ENCODE measurements around the gene PON3. TPM values are rescaled to one million over a fixed set of nuclear protein-coding genes. Genes with fewer than 3 reads are reported as not detected.

The PON3 gene
- polyA plus RNA-seq, 3 donors = 1.8 to 4.4 (median 2.2) TPM

GRCh38 chr7:95373323-95373722, 22.9 kb downstream of the PON3 start:
- WGBS, 3 donors = 80 to 88% (median 83%) methylated on average over 4 of the region's 4 CpGs
- H3K27ac ChIP-seq (ENCODE audit: low read depth, low read length) = no peak overlapping the region

GRCh38 chr7:95368235-95368634, 27.9 kb downstream of the PON3 start:
- WGBS, 3 donors = 84 to 89% (median 87%) methylated on average over 3 of the region's 3 CpGs
- H3K27ac ChIP-seq (ENCODE audit: low read depth, low read length) = no peak overlapping the region

- no peak overlapping the region for H3K27ac ChIP-seq (ENCODE audit: low read depth, low read length)
- 76 to 93% (median 87%) methylated on average over 1 of the region's 1 CpG for WGBS, 3 donors
Measured at GRCh38 chr7:95367606-95368005, 28.6 kb downstream of the PON3 start.

GRCh38 chr7:95365151-95365550, 31.0 kb downstream of the PON3 start:
- H3K27ac ChIP-seq (ENCODE audit: low read depth, low read length) = no peak overlapping the region
- 93 to 100% (median 94%) methylated on average over 1 of the region's 1 CpG for WGBS, 3 donors

- H3K27ac ChIP-seq (ENCODE audit: low read depth, low read length) = no peak overlapping the region
- WGBS, 3 donors = 57 to 62% (median 58%) methylated on average over 3 of the region's 3 CpGs
Measured at GRCh38 chr7:95357623-95358022, 38.6 kb downstream of the PON3 start.

GRCh38 chr7:95342642-95343307, 53.4 kb downstream of the PON3 start:
- no peak overlapping the region for H3K27ac ChIP-seq (ENCODE audit: low read depth, low read length)
- WGBS, 3 donors = 67 to 73% (median 72%) methylated on average over 4 of the region's 4 CpGs

- H3K27ac ChIP-seq (ENCODE audit: low read depth, low read length) = no peak overlapping the region
- 80 to 87% (median 83%) methylated on average over 3 of the region's 3 CpGs for WGBS, 3 donors
Measured at GRCh38 chr7:95342029-95342428, 54.1 kb downstream of the PON3 start.

GRCh38 chr7:95340491-95340890, 55.7 kb downstream of the PON3 start:
- no peak overlapping the region for H3K27ac ChIP-seq (ENCODE audit: low read depth, low read length)
- WGBS, 3 donors = 90 to 93% (median 91%) methylated on average over 2 of the region's 2 CpGs

- no peak overlapping the region for H3K27ac ChIP-seq (ENCODE audit: low read depth, low read length)
- WGBS, 3 donors = 82 to 88% (median 86%) methylated on average over 3 of the region's 3 CpGs
Measured at GRCh38 chr7:95338832-95339231, 57.3 kb downstream of the PON3 start.

GRCh38 chr7:95335093-95335492, 61.1 kb downstream of the PON3 start:
- no peak overlapping the region for H3K27ac ChIP-seq (ENCODE audit: low read depth, low read length)

GRCh38 chr7:95334447-95334846, 61.7 kb downstream of the PON3 start:
- H3K27ac ChIP-seq (ENCODE audit: low read depth, low read length) = no peak overlapping the region

- H3K27ac ChIP-seq (ENCODE audit: low read depth, low read length) = no peak overlapping the region
- 93 to 95% (median 94%) methylated on average over 1 of the region's 1 CpG for WGBS, 3 donors
Measured at GRCh38 chr7:95330961-95331337, 65.2 kb downstream of the PON3 start.

- WGBS, 3 donors = 17 to 41% (median 18%) methylated on average over 4 of the region's 4 CpGs
- H3K27ac ChIP-seq (ENCODE audit: low read depth, low read length) = no peak overlapping the region
Measured at GRCh38 chr7:95330204-95330960, 65.8 kb downstream of the PON3 start.

GRCh38 chr7:95327356-95327755, 68.8 kb downstream of the PON3 start:
- H3K27ac ChIP-seq (ENCODE audit: low read depth, low read length) = no peak overlapping the region
- WGBS, 3 donors = 74 to 84% (median 80%) methylated on average over 3 of the region's 3 CpGs

GRCh38 chr7:95324431-95324830, 71.7 kb downstream of the PON3 start, which contains the start of gene PON1:
Gene PON1, minus strand, starts transcription at chr7:95324532. Its CDS starts 57 bp downstream, at chr7:95324475.
- WGBS, 3 donors = 11 to 42% (median 41%) methylated on average over 20 of the region's 20 CpGs
- no peak within 1 kb of the TSS for H3K27ac ChIP-seq (ENCODE audit: low read depth, low read length)

- H3K27ac ChIP-seq (ENCODE audit: low read depth, low read length) = no peak overlapping the region
- whole genome bisulfite sequencing, 3 donors = 85 to 92% (median 91%) methylated on average over 9 of the region's 9 CpGs
Measured at GRCh38 chr7:95323410-95324129, 72.6 kb downstream of the PON3 start.

GRCh38 chr7:95322854-95323253, 73.3 kb downstream of the PON3 start:
- 56 to 71% (median 61%) methylated on average over 2 of the region's 2 CpGs for WGBS, 3 donors
- no peak overlapping the region for H3K27ac ChIP-seq (ENCODE audit: low read depth, low read length)

- 75 to 85% (median 80%) methylated on average over 8 of the region's 8 CpGs for WGBS, 3 donors
- H3K27ac ChIP-seq (ENCODE audit: low read depth, low read length) = no peak overlapping the region
Measured at GRCh38 chr7:95322396-95322795, 73.8 kb downstream of the PON3 start.

- no peak overlapping the region for H3K27ac ChIP-seq (ENCODE audit: low read depth, low read length)
- 54 to 75% (median 65%) methylated on average over 1 of the region's 1 CpG for WGBS, 3 donors
Measured at GRCh38 chr7:95321720-95322119, 74.5 kb downstream of the PON3 start.

Data from adipose tissue (tissue), 3 donors.